ENCODE measurements around the gene OR51T1.

The OR51T1 gene

GRCh38 chr11:4863876-4864275 is 17.8 kb upstream of the OR51T1 start:
- TF ChIP-seq CTCF (IDR thresholded peaks at IDR 0.05; ENCODE audit: low read depth, low read length): no peak
- TF ChIP-seq MAX (IDR thresholded peaks at IDR 0.05; ENCODE audit: low read depth, low read length): no peak
- TF ChIP-seq POLR2A (IDR thresholded peaks at IDR 0.05; ENCODE audit: extremely low read depth, insufficient read length): no peak
- TF ChIP-seq MYC (IDR thresholded peaks at IDR 0.05; ENCODE audit: low read depth, low read length): no peak
- DNase-seq (ENCODE audit: low read depth): no peak
- H3K4me3 ChIP-seq (ENCODE audit: low read depth, low read length): no peak overlapping the region

- TF ChIP-seq MYC (IDR thresholded peaks at IDR 0.05; ENCODE audit: low read depth, low read length) (no peak), CTCF (IDR thresholded peaks at IDR 0.05; ENCODE audit: low read depth, low read length) (no peak), POLR2A (IDR thresholded peaks at IDR 0.05; ENCODE audit: extremely low read depth, insufficient read length) (no peak), MAX (IDR thresholded peaks at IDR 0.05; ENCODE audit: low read depth, low read length) (no peak)
- H3K4me3 ChIP-seq (ENCODE audit: low read depth, low read length): no peak overlapping the region
- no peak for DNase-seq (ENCODE audit: low read depth)
Measured at GRCh38 chr11:4865855-4866254, 15.8 kb upstream of the OR51T1 start.

- no peak overlapping the region for H3K4me3 ChIP-seq (ENCODE audit: low read depth, low read length)
- DNase-seq (ENCODE audit: low read depth): no peak
- no peak for TF ChIP-seq CTCF (IDR thresholded peaks at IDR 0.05; ENCODE audit: low read depth, low read length)
- TF ChIP-seq POLR2A (IDR thresholded peaks at IDR 0.05; ENCODE audit: extremely low read depth, insufficient read length): no peak
- no peak for TF ChIP-seq MYC (IDR thresholded peaks at IDR 0.05; ENCODE audit: low read depth, low read length)
- no peak for TF ChIP-seq MAX (IDR thresholded peaks at IDR 0.05; ENCODE audit: low read depth, low read length)
Measured at GRCh38 chr11:4881188-4881587, 512 bp upstream of the OR51T1 start.

- no peak for DNase-seq (ENCODE audit: low read depth)
- H3K4me3 ChIP-seq (ENCODE audit: low read depth, low read length): no peak overlapping the region
- TF ChIP-seq POLR2A (IDR thresholded peaks at IDR 0.05; ENCODE audit: extremely low read depth, insufficient read length): no peak
- no peak for TF ChIP-seq MYC (IDR thresholded peaks at IDR 0.05; ENCODE audit: low read depth, low read length)
- TF ChIP-seq MAX (IDR thresholded peaks at IDR 0.05; ENCODE audit: low read depth, low read length): no peak
- no peak for TF ChIP-seq CTCF (IDR thresholded peaks at IDR 0.05; ENCODE audit: low read depth, low read length)
Measured at GRCh38 chr11:4882543-4882942, 843 bp downstream of the OR51T1 start.

GRCh38 chr11:4884361-4884760 is 2.7 kb downstream of the OR51T1 start:
- no peak overlapping the region for H3K4me3 ChIP-seq (ENCODE audit: low read depth, low read length)
- TF ChIP-seq MYC (IDR thresholded peaks at IDR 0.05; ENCODE audit: low read depth, low read length) (no peak), CTCF (IDR thresholded peaks at IDR 0.05; ENCODE audit: low read depth, low read length) (no peak), MAX (IDR thresholded peaks at IDR 0.05; ENCODE audit: low read depth, low read length) (no peak), POLR2A (IDR thresholded peaks at IDR 0.05; ENCODE audit: extremely low read depth, insufficient read length) (no peak)
- no peak for DNase-seq (ENCODE audit: low read depth)

- H3K4me3 ChIP-seq (ENCODE audit: low read depth, low read length): no peak overlapping the region
- TF ChIP-seq MAX (IDR thresholded peaks at IDR 0.05; ENCODE audit: low read depth, low read length): no peak
- no peak for TF ChIP-seq POLR2A (IDR thresholded peaks at IDR 0.05; ENCODE audit: extremely low read depth, insufficient read length)
- TF ChIP-seq CTCF (IDR thresholded peaks at IDR 0.05; ENCODE audit: low read depth, low read length): no peak
- TF ChIP-seq MYC (IDR thresholded peaks at IDR 0.05; ENCODE audit: low read depth, low read length): no peak
- no peak for DNase-seq (ENCODE audit: low read depth)
Measured at GRCh38 chr11:4886186-4886585, 4.5 kb downstream of the OR51T1 start.

Measured in NB4 (cell line).